Caco-2 (cell line): Measurements from ENCODE around the gene DBX2. TPM values are rescaled to one million over a fixed set of nuclear protein-coding genes. Genes with fewer than 3 reads are reported as not detected.

Experiments
- BruUV-seq: library from RNA; stranded (reverse); fragments of 400-500 nt; replicated peaks from 2 replicates; lab custom pipeline; 2021; lab: Mats Ljungman, UMichigan
- CTCF ChIA-PET: fragments of 300-600 bp; sonication (Branson Sonifier 250); formaldehyde crosslinking; loops from one replicate; lab custom pipeline; 2022; ENCODE audit warnings: antibody characterized with exemption; lab: Charles Lee
- POLR2A ChIA-PET: fragments of 300-600 bp; sonication (Branson Sonifier 250); formaldehyde crosslinking; loops from one replicate; lab custom pipeline; 2022; ENCODE audit warnings: antibody characterized with exemption; lab: Charles Lee
- DNase-seq, 2 experiments: peaks; one replicate each; pipeline versions ENCODE4 v3.0.0 to v3.0.0-alpha.2; 2020 to 2022
- H3K27me3 ChIP-seq: replicated peaks from 2 replicates; pipeline ENCODE4 v1.6.0; 2011; ENCODE audit warnings: low read length; ENCODE audit not compliant: control insufficient read depth, insufficient read depth
- H3K36me3 ChIP-seq: 2 replicates; pipeline ENCODE4 v1.5.1; 2011; ENCODE audit warnings: low read length; ENCODE audit not compliant: control insufficient read depth, insufficient read depth
- H3K4me1 ChIP-seq: fragments of 250-450 bp; sonication (Bioruptor Pico); 2 replicates; pipeline ENCODE4 v1.5.1; 2020; ENCODE audit warnings: mild to moderate bottlenecking
- H3K4me3 ChIP-seq: 2 replicates; pipeline ENCODE4 v1.5.1; 2011; ENCODE audit warnings: low read depth, mild to moderate bottlenecking, control low read depth, low read length
- H3K9me3 ChIP-seq: fragments of 250-450 bp; sonication (Bioruptor Pico); 2 replicates; pipeline ENCODE4 v1.5.1; 2020; ENCODE audit warnings: mild to moderate bottlenecking, moderate library complexity
- H3K27ac Mint-ChIP-seq: one replicate; pipeline ENCODE4 v1.8.0; 2022; ENCODE audit warnings: mixed read lengths; ENCODE audit not compliant: unreplicated experiment
- H3K27me3 Mint-ChIP-seq: one replicate; pipeline ENCODE4 v1.8.0; 2022; ENCODE audit warnings: mixed read lengths; ENCODE audit not compliant: insufficient read depth, unreplicated experiment
- H3K36me3 Mint-ChIP-seq: one replicate; pipeline ENCODE4 v1.8.0; 2022; ENCODE audit warnings: mild to moderate bottlenecking, mixed read lengths; ENCODE audit not compliant: insufficient read depth, unreplicated experiment
- H3K4me1 Mint-ChIP-seq: one replicate; pipeline ENCODE4 v1.8.0; 2022; ENCODE audit warnings: low read depth, mixed read lengths; ENCODE audit not compliant: unreplicated experiment
- H3K4me3 Mint-ChIP-seq: one replicate; pipeline ENCODE4 v1.8.0; 2022; ENCODE audit warnings: mild to moderate bottlenecking, moderate library complexity, mixed read lengths; ENCODE audit not compliant: unreplicated experiment
- H3K9me3 Mint-ChIP-seq: one replicate; pipeline ENCODE4 v1.8.0; 2022; ENCODE audit warnings: mixed read lengths; ENCODE audit not compliant: unreplicated experiment
- CTCF ChIP-seq, 2 experiments: fragments of 200-600 bp in 1 of 2; IDR thresholded peaks; 1 replicate in 1 of 2; 2 replicates in 1 of 2; pipeline versions ENCODE4 v1.5.1 to v1.8.0; 2011 to 2022; ENCODE audit warnings: antibody characterized with exemption in 1 of 2, control low read depth in 1 of 2, inconsistent platforms in 1 of 2, low read depth in 1 of 2, low read length in 1 of 2, mild to moderate bottlenecking in 1 of 2, moderate library complexity in 1 of 2; ENCODE audit not compliant: insufficient read depth in 1 of 2, severe bottlenecking in 1 of 2, unreplicated experiment in 1 of 2
- intact Hi-C: fragments of 100-400 bp; cut with micrococcal nuclease; formaldehyde crosslinking; loops from one replicate; pipeline ENCODE4 v1.10.0; 2022; ENCODE audit not compliant: unreplicated experiment
- total RNA-seq: library from RNA; stranded (reverse); gene quantifications from 2 replicates; pipeline ENCODE4 v1.2.3, GENCODE V29; 2022

DBX2 gene
- total RNA-seq, 1 experiment from 2014 or later, result not detected

GRCh38 chr12:45014396-45014795 lies 36.5 kb downstream of the DBX2 start:
- no peak for DNase-seq
- Mint-ChIP-seq H3K36me3 (no peaks in the 10 kb centered on the region), H3K27me3 (peaks cover 3% of the 10 kb centered on the region), H3K9me3 (no peaks in the 10 kb centered on the region), H3K27ac (no peak overlapping the region), H3K4me1 (no peaks in the 10 kb centered on the region), H3K4me3 (no peak overlapping the region)
- POLR2A ChIA-PET, result no interaction called here
- Histone ChIP-seq H3K4me3 (no peak overlapping the region), H3K27me3 (no peaks in the 10 kb centered on the region), H3K4me1 (no peaks in the 10 kb centered on the region), H3K36me3 (no peaks in the 10 kb centered on the region), H3K9me3 (no peaks in the 10 kb centered on the region)
- CTCF ChIA-PET, result no interaction called here
- no TSS peak for BruUV-seq
- intact Hi-C loops, result no loop called here
- no peak for TF ChIP-seq CTCF (IDR thresholded peaks at IDR 0.05; ENCODE audit: insufficient read depth in 1 of 2, low read depth in 1 of 2, low read length in 1 of 2, severe bottlenecking in 1 of 2, unreplicated experiment in 1 of 2)

GRCh38 chr12:45012749-45013148 lies 38.1 kb downstream of the DBX2 start:
- H3K36me3 Mint-ChIP-seq, result no peaks in the 10 kb centered on the region
- BruUV-seq, result no TSS peak

GRCh38 chr12:45010059-45010458 lies 40.8 kb downstream of the DBX2 start:
- POLR2A ChIA-PET, result no interaction called here
- no TSS peak for BruUV-seq
- H3K36me3 Mint-ChIP-seq, result no peaks in the 10 kb centered on the region
- H3K4me3 ChIP-seq, result no peak overlapping the region
- peaks cover 3% of the 10 kb centered on the region for H3K27me3 Mint-ChIP-seq
- no peaks in the 10 kb centered on the region for H3K36me3 ChIP-seq
- no peak overlapping the region for H3K4me3 Mint-ChIP-seq
- no peaks in the 10 kb centered on the region for H3K4me1 Mint-ChIP-seq
- intact Hi-C loops, result no loop called here
- no peaks in the 10 kb centered on the region for H3K9me3 ChIP-seq
- CTCF ChIA-PET, result no interaction called here
- H3K9me3 Mint-ChIP-seq, result no peaks in the 10 kb centered on the region
- no peak for DNase-seq
- TF ChIP-seq CTCF (IDR thresholded peaks at IDR 0.05; ENCODE audit: insufficient read depth in 1 of 2, low read depth in 1 of 2, low read length in 1 of 2, severe bottlenecking in 1 of 2, unreplicated experiment in 1 of 2), result no peak
- H3K27ac Mint-ChIP-seq, result no peak overlapping the region
- H3K27me3 ChIP-seq, result no peaks in the 10 kb centered on the region
- H3K4me1 ChIP-seq, result no peaks in the 10 kb centered on the region

More at GRCh38 chr12:45012749-45013148, 38.1 kb downstream of the DBX2 start:
- intact Hi-C loops, result no loop called here
- no peak overlapping the region for H3K4me3 Mint-ChIP-seq
- H3K27ac Mint-ChIP-seq, result no peak overlapping the region
- H3K27me3 Mint-ChIP-seq, result peaks cover 3% of the 10 kb centered on the region
- no peak for DNase-seq
- no peaks in the 10 kb centered on the region for H3K4me1 Mint-ChIP-seq
- TF ChIP-seq CTCF (IDR thresholded peaks at IDR 0.05; ENCODE audit: insufficient read depth in 1 of 2, low read depth in 1 of 2, low read length in 1 of 2, severe bottlenecking in 1 of 2, unreplicated experiment in 1 of 2), result no peak
- H3K27me3 ChIP-seq, result no peaks in the 10 kb centered on the region
- ChIA-PET POLR2A (no interaction called here), CTCF (no interaction called here)
- no peaks in the 10 kb centered on the region for H3K36me3 ChIP-seq
- H3K4me3 ChIP-seq, result no peak overlapping the region
- no peaks in the 10 kb centered on the region for H3K9me3 Mint-ChIP-seq
- H3K4me1 ChIP-seq, result no peaks in the 10 kb centered on the region
- H3K9me3 ChIP-seq, result no peaks in the 10 kb centered on the region
